GM23248 (cell line): Measurements from ENCODE around the gene GABRB3. TPM values are rescaled to one million over a fixed set of nuclear protein-coding genes. Genes with fewer than 3 reads are reported as not detected.
A peak's percentile ranks its signal among the peaks of the same experiment; 100 is the strongest.

Experiments used
- DNase-seq: peaks from one replicate; pipeline ENCODE4 v3.0.0-alpha.2; 2015
- H2AFZ ChIP-seq: fragments of 200-600 bp; sonication (generic); 2 replicates; pipeline ENCODE4 v1.6.1; 2016; ENCODE audit warnings: antibody characterized with exemption
- H3F3A ChIP-seq: fragments of 200-600 bp; sonication (generic); 2 replicates; pipeline ENCODE4 v1.6.1; 2016; ENCODE audit warnings: mild to moderate bottlenecking, antibody characterized with exemption, mixed run types; ENCODE audit not compliant: insufficient read depth
- H3K27ac ChIP-seq: fragments of 200-600 bp; sonication (generic); 2 replicates; pipeline ENCODE4 v1.5.1; 2016; ENCODE audit warnings: mild to moderate bottlenecking
- H3K27me3 ChIP-seq: fragments of 200-600 bp; sonication (generic); replicated peaks from 2 replicates; pipeline ENCODE4 v1.6.1; 2016; ENCODE audit warnings: mild to moderate bottlenecking; ENCODE audit not compliant: insufficient read depth
- H3K36me3 ChIP-seq: fragments of 200-600 bp; sonication (generic); 2 replicates; pipeline ENCODE4 v1.6.1; 2016; ENCODE audit warnings: low read depth, mild to moderate bottlenecking
- H3K4me1 ChIP-seq: fragments of 200-600 bp; sonication (generic); 2 replicates; pipeline ENCODE4 v1.6.1; 2016; ENCODE audit warnings: mild to moderate bottlenecking; ENCODE audit not compliant: insufficient read depth
- H3K4me2 ChIP-seq: fragments of 200-600 bp; sonication (generic); one replicate; pipeline ENCODE4 v1.6.1; 2016; ENCODE audit warnings: mild to moderate bottlenecking; ENCODE audit not compliant: unreplicated experiment
- H3K4me3 ChIP-seq: fragments of 200-600 bp; sonication (generic); 2 replicates; pipeline ENCODE4 v1.5.1; 2016; ENCODE audit warnings: mild to moderate bottlenecking
- H3K79me2 ChIP-seq: fragments of 200-600 bp; sonication (generic); 2 replicates; pipeline ENCODE4 v1.6.1; 2016; ENCODE audit warnings: mild to moderate bottlenecking; ENCODE audit not compliant: insufficient read depth
- H3K9ac ChIP-seq: fragments of 200-600 bp; sonication (generic); 2 replicates; pipeline ENCODE4 v1.6.1; 2016; ENCODE audit warnings: mild to moderate bottlenecking
- H3K9me2 ChIP-seq: fragments of 200-600 bp; sonication (generic); 2 replicates; pipeline ENCODE4 v1.6.1; 2016; ENCODE audit warnings: mixed run types, mild to moderate bottlenecking, moderate library complexity; ENCODE audit not compliant: insufficient read depth
- H3K9me3 ChIP-seq: fragments of 200-600 bp; sonication (generic); one replicate; pipeline ENCODE4 v1.6.1; 2017; ENCODE audit warnings: low read depth
- H4K20me1 ChIP-seq: fragments of 200-600 bp; sonication (generic); 2 replicates; pipeline ENCODE4 v1.6.0; 2016; ENCODE audit not compliant: insufficient read depth
- EZH2 ChIP-seq: fragments of 200-600 bp; sonication (generic); IDR thresholded peaks from 2 replicates; pipeline ENCODE4 v1.6.1; 2018; ENCODE audit warnings: antibody characterized with exemption, mild to moderate bottlenecking; ENCODE audit not compliant: insufficient read depth, poor library complexity, severe bottlenecking
- EZH2phosphoT487 ChIP-seq: fragments of 200-600 bp; sonication (generic); IDR thresholded peaks from 2 replicates; pipeline ENCODE4 v1.6.1; 2018; ENCODE audit warnings: antibody characterized with exemption, moderate library complexity, mild to moderate bottlenecking, low read depth; ENCODE audit not compliant: insufficient read depth
- WGBS, 2 experiments: methylation state at CpG; one replicate each; pipeline ENCODE4 v1.1.6; 2015 to 2017; ENCODE audit warnings: low lambda C conversion rate in 2 of 2, low coverage in 1 of 2; ENCODE audit errors: missing lambda C conversion rate in 2 of 2; 5-methylcytosine and 5-hydroxymethylcytosine counted together
- in situ Hi-C: fragments of 300-500 bp; cut with MboI; formaldehyde crosslinking; loops from 2 replicates; pipeline ENCODE4 v1.15.0; 2020
- polyA plus RNA-seq: library from polyadenylated mRNA; unstranded; fragments of >200 nt; fragmentation: Nextera tagmentation; extraction: Ambion mirVana; gene quantifications from 2 replicates; pipeline ENCODE4 v1.2.1, GENCODE V29; 2016
- total RNA-seq: library from RNA; depleted of rRNA; stranded (reverse); fragments of >200 nt; shearing (Covaris generic); gene quantifications from 2 replicates; pipeline ENCODE4 v1.2.3, GENCODE V29; 2014; rRNA removed

GABRB3 gene
- total RNA-seq (not detected in 2 replicates), polyA plus RNA-seq (0.04 and 0.15 TPM in 2 replicates)

DNA sequence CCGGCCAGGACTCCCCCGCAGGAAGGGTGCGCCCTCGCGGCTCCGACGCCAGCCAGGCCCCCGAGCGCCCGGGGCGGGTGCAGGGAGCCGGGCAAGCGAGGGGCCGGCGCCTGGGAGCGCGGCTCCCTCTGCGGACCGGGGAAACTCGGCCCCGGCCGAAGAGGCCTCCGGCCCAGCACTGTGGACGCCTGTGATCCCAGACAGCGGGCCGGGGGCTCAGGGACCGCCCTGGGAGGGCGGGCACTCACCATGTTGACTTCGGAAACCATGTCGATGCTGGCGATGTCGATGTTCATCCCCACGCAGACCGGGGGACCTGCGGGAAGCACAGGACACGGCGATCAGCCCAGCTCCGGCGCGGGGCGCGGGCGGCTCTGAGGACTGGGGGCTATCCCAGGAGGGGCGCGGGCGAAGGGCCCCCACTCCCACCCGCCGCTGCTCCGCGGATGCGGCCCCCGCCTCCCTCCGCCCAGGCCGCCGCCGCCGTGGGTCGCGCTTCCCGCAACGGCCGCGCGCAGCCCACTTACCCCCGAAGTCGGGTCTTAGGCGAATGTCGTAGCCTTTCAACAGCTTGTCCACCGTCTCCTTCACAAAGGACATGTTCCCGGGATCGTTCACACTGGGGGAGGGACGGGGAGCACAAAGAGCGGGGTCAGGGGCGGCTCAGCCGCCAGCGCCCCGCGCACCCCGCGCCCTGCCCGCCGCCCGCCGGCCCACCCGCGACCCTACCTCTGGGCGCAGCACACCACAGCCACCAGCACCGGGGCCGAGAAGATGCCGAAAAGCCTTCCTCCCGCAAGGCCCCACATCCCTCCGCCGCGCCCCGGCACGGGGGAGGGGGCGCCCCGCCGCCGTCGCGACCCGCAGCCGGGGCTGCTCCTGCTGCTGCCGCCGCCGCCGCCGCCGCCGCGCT lies at the start of gene GABRB3:
Gene GABRB3 (minus strand): TSS at position 913 of the 913 bp plus-strand sequence.
- in situ Hi-C loops: no loop called here
- Histone ChIP-seq H3K9me3 (no peaks in the 10 kb centered on the region), H3K9ac (no peak within 1 kb of the TSS), H3K4me2 (peak within 1 kb of the TSS; percentile 35), H3K27ac (no peak within 1 kb of the TSS), H3K79me2 (no peaks in the 10 kb centered on the region), H3K4me3 (no peak within 1 kb of the TSS; the same call in 1 of the 2 replicates), H4K20me1 (no peaks in the 10 kb centered on the region), H3F3A (no peaks in the 10 kb centered on the region), H3K9me2 (no peaks in the 10 kb centered on the region), H3K27me3 (peaks cover 24% of the 10 kb centered on the region), H2AFZ (no peak within 1 kb of the TSS), H3K4me1 (no peaks in the 10 kb centered on the region), H3K36me3 (no peaks in the 10 kb centered on the region)
- DNase-seq: no peak
- 2 to 7% methylated on average over 54 to 78 of the region's 112 CpGs for WGBS, 2 experiments
- TF ChIP-seq EZH2phosphoT487 (no peak), EZH2 (no peak)

DNA sequence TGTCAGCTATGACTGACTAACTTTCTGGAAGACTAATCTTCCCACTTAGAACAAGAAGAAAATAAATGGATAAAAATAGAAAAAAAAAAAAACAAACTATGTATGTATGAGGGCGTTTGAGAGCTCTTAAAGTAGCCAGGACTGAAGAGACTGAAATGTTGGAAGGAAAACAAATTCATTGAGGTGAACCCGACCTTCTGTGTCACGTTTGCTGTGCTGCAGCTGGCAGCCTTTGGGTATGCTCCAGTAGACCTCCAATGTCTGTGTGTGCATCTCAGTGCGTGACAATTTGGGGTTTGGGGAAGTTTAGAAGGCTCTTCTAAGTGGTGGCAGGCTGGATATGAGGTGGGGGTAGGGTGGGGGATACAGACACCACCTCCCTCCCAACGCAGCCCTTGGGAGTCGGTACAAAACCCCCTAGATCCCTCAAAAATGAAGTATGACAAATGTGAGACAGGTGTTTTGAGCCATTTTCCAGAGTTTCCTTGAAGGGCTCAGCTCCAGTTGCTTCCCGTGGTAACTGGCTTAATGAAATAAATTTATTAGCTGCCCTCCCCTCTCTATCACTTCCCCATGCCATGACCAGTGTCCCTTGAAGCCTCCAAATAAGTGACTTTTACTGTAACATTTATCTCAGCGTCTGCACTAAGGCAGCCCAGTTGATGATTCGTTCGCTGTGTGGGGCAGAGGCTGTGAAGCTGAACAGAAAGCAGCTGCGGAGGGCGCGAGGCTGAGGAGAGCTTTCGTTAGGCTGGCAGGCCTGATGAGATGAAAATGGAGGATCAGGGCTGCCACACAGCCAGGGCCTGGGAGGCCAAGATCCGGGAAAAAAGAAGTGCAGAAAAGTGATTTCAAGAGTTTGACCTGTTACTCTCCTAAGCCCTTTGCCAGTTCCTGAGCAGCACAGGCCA lies 34.9 kb upstream of the GABRB3 start:
- Histone ChIP-seq H3K27me3 (no peaks in the 10 kb centered on the region), H3K4me3 (no peak overlapping the region), H3K9me2 (no peaks in the 10 kb centered on the region), H3K4me2 (no peak overlapping the region), H3K9ac (no peak overlapping the region), H3K79me2 (no peaks in the 10 kb centered on the region), H4K20me1 (no peaks in the 10 kb centered on the region), H3K9me3 (no peaks in the 10 kb centered on the region), H2AFZ (no peak overlapping the region), H3K4me1 (no peaks in the 10 kb centered on the region), H3K27ac (no peak overlapping the region), H3K36me3 (no peaks in the 10 kb centered on the region), H3F3A (no peaks in the 10 kb centered on the region)
- in situ Hi-C loops: no loop called here
- TF ChIP-seq EZH2phosphoT487: no peak
- no peak for TF ChIP-seq EZH2
- no peak for DNase-seq
- WGBS, 2 experiments: 19 to 26% methylated on average over 15 of the region's 15 CpGs

GRCh38 chr15:26806574-26806973 lies 33.7 kb upstream of the GABRB3 start:
- DNase-seq: no peak
- 34 to 47% methylated on average over 5 of the region's 5 CpGs for WGBS, 2 experiments
- no peak overlapping the region for H2AFZ ChIP-seq
- TF ChIP-seq EZH2phosphoT487: no peak
- TF ChIP-seq EZH2: no peak
- in situ Hi-C loops: no loop called here
- no peaks in the 10 kb centered on the region for H3K27me3 ChIP-seq
- no peak overlapping the region for H3K9ac ChIP-seq
- H3K4me3 ChIP-seq: no peak overlapping the region
- H3K79me2 ChIP-seq: no peaks in the 10 kb centered on the region
- no peaks in the 10 kb centered on the region for H3K9me2 ChIP-seq
- no peaks in the 10 kb centered on the region for H4K20me1 ChIP-seq
- no peaks in the 10 kb centered on the region for H3F3A ChIP-seq
- H3K4me1 ChIP-seq: no peaks in the 10 kb centered on the region
- no peaks in the 10 kb centered on the region for H3K36me3 ChIP-seq
- H3K9me3 ChIP-seq: no peaks in the 10 kb centered on the region
- no peak overlapping the region for H3K4me2 ChIP-seq
- H3K27ac ChIP-seq: no peak overlapping the region

- Histone ChIP-seq H3K36me3 (no peaks in the 10 kb centered on the region), H3K9me2 (no peaks in the 10 kb centered on the region), H3K4me3 (no peak overlapping the region), H3K4me2 (no peak overlapping the region), H4K20me1 (no peaks in the 10 kb centered on the region), H3F3A (no peaks in the 10 kb centered on the region), H2AFZ (no peak overlapping the region), H3K9ac (no peak overlapping the region), H3K27ac (no peak overlapping the region), H3K4me1 (no peaks in the 10 kb centered on the region), H3K9me3 (no peaks in the 10 kb centered on the region), H3K79me2 (no peaks in the 10 kb centered on the region), H3K27me3 (no peaks in the 10 kb centered on the region)
- 4 to 16% methylated on average over 4 of the region's 4 CpGs for WGBS, 2 experiments
- in situ Hi-C loops: no loop called here
- TF ChIP-seq EZH2: no peak
- no peak for TF ChIP-seq EZH2phosphoT487
- DNase-seq: no peak
Observed at GRCh38 chr15:26806151-26806550, 33.3 kb upstream of the GABRB3 start.
